ENCODE measurements around the gene N4BP3.

Gene N4BP3

DNA sequence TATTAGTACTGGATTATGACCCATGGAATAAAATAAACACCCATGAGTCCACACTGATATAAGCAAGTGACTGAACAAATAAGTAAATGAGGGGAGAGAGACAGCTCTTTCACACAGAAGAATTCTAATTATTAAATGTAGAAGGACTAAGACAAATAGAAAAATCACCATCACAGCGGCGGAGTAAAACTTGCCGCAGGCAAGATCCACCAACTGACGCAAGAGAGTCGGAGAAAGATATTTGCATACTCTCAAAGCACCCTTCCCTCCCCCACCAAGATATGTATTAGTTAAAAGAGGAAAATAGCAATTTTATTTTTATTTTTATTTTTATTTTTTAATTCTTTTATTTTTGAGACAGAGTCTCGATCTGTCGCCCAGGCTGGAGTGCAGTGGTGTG, 14.6 kb upstream of the N4BP3 start:
- no peak for DNase-seq (ENCODE audit: low read depth in 3 of 3)

DNA sequence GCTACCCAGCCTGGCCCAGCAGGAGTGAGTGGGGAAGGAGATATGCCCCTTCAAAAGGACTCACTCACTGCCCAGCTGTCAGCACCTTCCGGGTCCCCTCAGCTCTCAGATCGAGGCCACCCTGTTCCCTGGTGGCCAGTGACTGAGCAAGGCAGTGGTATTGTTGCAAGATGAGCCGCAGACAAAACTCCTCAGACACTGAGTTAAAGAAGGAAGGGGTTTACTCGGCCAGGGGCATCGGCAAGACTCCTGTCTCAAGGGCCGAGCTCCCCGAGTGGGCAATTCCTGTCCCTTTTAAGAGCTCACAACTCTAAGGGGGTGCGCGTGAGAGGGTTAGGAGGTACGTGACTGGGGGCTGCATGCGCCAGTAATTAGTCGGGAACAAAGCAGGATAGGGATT, 9.7 kb upstream of the N4BP3 start:
- no peak for DNase-seq (ENCODE audit: low read depth in 3 of 3)

DNA sequence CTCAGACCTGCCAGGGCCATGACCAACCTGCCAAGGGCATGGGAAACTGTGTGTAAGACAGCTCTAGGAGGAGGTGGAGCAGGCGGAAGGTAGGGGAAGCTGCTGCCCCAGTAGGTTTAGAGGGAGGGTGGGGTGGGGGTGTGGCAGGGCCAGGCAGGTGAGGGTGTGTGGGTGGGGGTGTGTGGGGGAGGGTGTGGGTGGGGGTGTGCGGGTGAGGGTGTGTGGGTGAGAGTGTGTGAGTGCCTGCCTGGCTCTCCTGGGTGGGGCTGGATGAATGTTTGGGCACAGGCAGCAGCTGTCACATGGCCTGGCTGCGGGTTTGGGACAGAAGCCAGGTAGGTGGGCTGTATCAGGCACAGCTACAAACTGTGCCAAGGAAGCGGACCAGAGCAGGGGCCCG, 8.8 kb upstream of the N4BP3 start:
- DNase-seq (ENCODE audit: low read depth in 3 of 3) = no peak

DNA sequence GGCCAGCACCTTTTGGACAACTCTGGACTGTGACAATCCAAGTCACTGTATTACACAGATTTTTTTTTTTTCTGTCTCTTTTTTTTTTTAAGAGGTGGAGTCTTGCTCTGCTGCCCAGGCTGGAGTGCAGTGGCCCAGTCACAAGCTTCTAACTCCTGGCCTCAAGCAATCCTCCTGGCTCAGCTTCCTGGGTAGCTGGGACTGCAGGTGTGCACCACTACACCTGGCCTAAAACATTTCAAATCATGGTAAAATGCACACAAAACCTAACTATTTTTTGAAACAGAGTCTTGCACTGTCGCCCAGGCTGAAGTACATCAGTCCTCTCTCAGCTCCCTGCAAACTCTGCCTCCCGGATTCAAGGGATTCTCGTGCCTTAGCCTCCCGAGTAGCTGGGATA, 7.2 kb upstream of the N4BP3 start:
- DNase-seq (ENCODE audit: low read depth in 3 of 3) = no peak

DNA sequence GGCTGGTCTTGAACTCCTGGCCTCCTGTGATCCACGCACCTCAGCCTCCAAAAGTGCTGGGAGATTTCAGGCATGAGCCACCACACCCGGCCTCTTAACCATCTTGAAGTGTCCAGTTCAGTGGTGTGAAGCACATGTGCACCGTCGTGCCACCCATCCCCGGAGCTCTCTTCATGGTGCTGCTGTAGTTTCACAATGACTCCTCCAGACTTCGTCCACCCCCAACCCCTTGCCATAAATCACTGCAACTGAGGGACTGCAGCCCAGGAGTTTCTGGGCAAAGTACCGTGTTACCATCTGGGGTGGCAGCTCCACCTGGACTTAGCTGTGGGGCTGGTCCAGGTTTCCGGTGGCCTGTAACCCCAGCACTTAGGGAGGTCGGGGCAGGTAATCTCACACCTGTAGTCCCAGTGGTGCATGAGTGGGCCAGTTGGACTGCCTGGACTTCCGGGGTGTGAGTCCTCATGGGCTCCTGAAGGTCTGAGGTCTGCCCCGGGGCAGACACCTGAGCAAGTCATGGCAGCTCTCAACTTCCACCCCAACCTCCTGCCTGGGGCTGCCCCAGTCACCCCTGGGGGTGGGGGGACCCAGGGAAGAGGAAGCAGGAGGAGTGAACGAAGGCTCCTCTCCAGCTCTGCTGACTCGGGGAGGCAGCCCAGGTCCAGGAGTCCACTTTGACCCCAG, 6.6 kb upstream of the N4BP3 start:
- no peak for DNase-seq (ENCODE audit: low read depth in 3 of 3)

DNA sequence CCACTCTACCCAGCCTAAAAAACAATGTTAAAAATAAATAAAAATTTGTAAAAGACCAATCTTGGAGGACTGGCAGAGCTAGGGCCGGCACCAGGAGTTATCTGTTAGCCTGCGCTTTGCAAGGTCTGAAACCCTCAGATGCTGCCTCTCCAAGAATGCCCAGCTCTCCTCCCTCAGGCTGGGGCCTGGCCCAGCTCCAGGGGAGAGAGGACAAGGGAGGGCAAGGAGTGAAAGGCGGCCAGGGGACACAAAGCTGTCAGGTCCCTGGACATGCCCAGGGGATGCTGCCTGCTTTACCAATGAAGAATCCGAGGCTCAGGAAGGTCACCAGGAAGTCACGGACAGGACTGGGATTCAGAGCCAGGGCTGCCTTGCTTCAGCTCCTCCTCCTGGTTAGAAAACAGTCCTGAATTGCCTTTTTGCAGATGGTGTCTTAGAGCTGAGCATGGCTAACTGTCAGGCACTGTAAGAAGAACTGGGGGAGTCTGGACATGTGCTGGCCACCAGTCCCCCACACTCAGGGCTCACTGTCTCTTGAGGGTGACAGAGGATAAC, 5.5 kb upstream of the N4BP3 start:
- no peak for DNase-seq (ENCODE audit: low read depth in 3 of 3)

DNA sequence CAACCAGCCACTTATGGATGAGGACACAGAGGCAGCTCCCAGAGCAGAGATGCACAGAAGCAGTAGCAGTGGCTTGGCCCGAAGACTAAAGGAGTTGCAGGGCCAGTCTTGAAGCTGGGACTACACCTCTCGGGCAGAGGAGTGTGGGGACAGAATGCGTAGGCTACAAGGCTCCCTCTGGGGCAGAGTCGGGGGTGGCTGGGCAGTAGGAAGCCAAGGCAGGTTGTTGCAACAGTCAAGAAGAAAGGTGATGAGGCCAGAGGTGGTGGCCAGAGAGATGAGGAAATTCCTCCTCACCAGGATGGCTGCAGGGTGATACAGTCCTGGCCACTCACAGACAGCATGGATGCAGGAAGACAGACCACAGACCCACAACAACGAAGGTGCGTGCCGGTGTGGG, 4.9 kb upstream of the N4BP3 start:
- no peak for DNase-seq (ENCODE audit: low read depth in 3 of 3)

DNA sequence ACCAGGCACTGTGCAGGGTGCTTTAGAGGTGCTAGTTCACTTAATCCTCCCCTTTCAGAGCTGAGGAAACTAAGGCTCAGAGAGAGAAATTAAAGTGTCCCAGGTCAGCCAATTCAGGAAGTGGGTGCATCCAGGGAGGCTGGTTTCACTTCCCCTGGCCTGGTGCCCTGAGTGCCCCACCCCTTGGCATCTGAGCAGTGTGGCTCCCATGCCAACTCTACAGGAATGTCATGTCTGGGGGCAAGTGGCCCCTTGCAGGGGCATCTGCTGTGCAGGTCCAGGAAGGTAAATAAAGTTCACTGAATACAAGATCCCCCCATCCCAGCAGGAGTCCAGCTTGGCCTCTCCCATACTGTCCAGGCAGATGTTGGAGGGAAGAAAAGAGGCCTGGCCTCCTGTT, 4.4 kb upstream of the N4BP3 start:
- DNase-seq (ENCODE audit: low read depth in 3 of 3) = no peak

DNA sequence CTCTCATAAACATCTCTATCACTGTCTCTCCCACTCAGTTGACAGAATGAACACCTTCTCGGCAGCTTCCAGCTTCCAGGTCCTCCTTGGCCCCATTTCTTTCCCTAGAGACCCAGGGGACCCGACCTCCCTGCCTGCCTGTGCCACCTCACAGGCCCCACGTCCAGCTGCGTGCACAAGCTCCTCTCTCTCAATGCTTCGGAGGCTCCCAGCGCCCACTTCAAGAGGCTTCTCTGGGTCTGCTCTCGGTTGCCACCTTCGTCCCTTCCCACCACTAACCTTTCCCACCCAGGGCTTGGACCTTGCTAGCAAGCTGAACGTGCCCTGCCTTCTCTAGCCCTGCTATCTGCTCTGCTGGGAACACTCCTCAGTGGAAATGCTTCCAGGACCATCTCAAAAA, 2.8 kb upstream of the N4BP3 start:
- DNase-seq (ENCODE audit: low read depth in 3 of 3) = no peak

DNA sequence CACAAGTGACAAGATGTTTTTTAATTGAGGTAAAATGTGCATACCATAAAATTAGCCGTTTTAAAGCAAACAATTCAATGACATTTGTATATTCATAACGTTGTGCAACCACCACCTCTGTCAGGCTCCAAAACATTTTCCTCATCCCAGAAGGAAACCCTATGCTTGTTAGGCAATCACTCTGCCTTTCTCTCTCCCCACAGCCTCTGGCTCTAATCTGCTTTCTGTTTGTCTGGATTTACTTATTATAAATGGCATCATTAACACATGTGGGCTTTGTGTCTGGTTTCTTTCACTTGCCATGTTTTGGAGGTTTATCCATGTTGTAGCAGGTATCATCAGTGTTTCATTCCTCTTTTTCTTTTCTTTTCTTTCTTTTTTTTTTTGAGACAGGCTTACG, 1.4 kb upstream of the N4BP3 start:
- no peak for DNase-seq (ENCODE audit: low read depth in 3 of 3)

DNA sequence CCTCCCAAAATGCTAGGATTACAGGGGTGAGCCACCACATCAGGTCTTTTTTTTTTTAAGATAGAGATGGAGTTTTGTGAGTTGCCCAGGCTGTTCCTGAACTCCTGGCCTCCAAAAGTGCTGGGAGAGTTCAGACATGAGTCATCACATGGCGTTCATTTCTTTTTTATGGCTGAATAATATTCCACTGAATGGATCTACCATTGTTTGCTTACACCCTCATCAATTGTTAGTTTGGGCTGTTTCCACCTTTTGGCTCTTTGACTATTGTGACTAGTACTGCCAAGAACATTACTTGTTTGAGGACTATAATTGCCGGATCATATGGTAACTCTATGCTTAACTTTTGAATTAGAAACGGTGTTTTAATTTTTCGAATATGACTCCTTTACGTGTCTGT, 787 bp upstream of the N4BP3 start:
- DNase-seq (ENCODE audit: low read depth in 3 of 3) = no peak

DNA sequence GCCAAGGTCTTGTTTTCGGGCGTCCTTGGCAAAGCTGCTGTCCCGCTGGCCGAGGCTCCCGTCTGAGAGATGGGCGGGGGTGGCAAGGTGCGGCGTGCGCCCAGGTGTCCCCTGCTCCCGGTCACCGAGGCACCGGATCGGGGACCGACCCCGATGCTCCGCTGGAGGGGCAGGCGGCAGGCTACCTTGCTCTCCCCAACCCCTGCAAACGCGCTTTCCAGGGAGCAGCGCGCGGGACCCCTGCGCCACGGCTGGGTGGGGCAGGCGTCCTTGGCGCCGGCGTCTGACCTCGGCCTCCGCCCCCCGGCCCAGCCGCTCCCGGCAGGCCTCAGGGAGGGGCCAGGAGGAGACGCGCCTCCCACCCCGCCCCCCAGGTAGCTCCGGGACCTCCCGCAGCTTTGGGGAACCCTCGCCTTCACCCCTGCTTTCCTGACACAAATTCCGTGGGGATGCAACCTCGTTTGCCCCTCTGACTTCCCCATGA, 551 bp downstream of the N4BP3 start:
- DNase-seq (ENCODE audit: low read depth in 3 of 3) = peak in 1 of 3 experiments; percentile 25

DNA sequence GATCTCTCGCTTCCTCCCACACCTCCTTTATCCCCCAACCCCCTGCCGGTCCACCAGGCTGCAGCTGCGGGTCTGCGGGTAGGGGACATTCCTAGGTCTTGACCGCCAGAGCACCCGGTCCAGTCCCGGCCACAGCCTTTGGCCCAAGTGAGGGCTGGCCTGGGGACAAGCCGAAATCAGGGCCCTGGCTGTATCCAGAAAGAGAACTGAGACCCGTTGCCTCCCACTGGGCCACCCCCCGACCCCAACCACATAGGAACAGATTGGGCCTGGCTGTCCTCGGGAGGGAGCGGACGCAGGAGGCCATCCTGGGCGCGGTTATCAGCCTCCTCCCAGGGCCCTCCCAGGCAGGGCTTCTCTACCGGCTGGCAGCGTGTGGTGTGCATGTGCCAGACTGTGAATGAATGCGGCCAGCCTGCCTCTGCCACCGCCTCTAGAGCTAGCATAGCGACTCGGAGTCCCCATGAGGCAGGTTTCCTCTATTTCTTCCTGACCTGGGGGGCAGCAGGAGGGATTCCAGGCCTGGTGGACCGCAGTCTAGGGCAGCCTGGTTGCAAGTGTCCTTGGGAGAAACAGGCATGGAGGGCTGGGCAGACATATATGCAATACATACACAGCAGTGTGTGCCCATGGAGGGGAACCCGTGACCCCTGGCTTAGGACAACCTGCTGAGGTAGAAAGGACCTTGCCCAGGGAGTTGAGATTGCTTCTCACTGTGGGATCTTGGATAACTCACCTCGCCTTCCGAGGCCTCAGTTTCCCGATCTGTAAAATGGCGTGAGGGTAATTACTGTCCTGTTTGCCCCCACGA, 1.2 kb downstream of the N4BP3 start:
- DNase-seq (ENCODE audit: low read depth in 3 of 3) = peak in 1 of 3 experiments; percentile 32

DNA sequence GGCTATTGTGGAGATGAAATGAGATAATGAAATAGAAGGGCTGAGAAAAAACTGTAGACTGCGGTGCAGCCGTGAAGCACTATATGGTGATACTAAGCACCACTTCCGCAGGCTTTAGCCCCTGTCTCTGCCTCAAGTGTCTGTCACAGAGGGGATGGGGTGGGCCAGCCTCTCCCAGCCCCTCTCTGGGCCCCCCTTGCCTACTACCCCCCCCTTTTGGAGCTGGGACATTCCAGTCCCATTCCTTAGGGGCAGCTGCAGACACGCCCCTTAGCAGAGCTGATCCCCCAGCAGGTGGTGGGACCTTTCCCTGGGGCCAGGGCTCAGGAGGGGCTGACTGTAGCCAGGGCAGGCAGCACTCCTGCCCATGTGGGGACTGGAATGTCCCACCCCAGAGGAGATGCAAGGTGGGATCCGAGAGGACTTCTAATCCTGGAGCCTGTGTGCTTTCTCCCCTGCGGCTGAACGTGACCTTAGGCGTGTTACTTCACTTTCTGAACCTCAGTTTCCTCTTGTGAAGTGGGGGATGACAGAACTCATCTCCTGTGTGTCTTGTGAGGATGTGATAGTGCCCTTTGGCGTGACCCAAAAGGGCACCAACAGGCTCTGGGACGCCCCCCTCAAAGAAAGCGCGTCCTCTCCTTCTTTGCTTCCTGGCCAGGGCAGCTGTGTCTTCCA, 1.9 kb downstream of the N4BP3 start:
- DNase-seq (ENCODE audit: low read depth in 3 of 3) = no peak

DNA sequence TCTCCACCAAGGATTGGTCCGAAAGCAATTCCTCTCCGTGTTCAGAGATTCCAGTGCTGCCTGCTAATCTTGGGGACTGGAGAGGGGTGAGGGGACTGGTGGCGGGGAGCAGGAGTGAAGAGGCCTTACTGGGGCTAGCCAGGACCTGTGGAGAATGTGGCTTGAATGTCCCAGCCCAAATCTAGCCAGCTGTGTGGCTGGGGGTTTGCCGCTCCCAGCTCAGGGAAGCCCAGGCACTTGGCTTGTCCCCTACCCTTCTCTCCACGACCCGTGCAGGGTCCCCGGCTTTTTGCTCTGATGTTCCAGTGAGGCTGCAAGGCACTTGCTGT, 2.4 kb downstream of the N4BP3 start:
- no peak for DNase-seq (ENCODE audit: low read depth in 3 of 3)

DNA sequence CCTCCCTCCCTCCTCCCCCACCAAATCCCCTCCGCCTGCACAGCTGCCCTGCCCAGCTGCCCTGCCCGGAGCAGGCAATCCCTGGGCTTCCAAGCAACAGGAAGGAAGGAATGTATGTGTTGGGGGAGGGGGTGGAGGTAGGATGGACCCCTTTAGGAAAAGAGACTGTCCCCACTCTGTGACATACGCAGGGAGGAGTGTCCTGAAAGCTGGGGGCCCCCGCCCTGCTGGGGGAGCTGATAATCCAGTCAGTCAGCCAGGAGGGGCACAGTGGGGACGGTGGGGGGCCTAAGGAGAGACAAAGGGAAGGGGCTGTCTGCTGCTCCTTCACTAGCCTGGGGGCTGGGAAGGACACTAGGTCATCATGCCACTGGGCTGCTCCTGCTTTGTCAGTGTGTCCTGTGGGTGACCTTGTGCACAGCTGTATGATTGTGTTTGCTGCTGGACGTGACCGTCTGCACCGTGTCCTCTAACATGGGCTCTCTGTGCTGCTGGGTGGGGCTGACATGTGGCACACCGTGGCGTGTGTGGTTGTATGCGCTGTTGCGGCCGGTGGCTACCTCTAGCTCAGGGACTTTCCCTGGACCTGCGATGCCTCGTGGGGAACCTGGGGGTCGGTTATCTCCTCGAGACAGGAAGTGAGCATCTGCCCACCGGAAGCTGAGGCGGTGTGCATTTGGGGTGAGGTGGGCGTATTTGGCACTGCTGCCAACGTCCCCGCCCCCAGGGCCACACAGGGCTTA, 3.0 kb downstream of the N4BP3 start:
- peak in 1 of 3 experiments; percentile 59 for DNase-seq (ENCODE audit: low read depth in 3 of 3)

DNA sequence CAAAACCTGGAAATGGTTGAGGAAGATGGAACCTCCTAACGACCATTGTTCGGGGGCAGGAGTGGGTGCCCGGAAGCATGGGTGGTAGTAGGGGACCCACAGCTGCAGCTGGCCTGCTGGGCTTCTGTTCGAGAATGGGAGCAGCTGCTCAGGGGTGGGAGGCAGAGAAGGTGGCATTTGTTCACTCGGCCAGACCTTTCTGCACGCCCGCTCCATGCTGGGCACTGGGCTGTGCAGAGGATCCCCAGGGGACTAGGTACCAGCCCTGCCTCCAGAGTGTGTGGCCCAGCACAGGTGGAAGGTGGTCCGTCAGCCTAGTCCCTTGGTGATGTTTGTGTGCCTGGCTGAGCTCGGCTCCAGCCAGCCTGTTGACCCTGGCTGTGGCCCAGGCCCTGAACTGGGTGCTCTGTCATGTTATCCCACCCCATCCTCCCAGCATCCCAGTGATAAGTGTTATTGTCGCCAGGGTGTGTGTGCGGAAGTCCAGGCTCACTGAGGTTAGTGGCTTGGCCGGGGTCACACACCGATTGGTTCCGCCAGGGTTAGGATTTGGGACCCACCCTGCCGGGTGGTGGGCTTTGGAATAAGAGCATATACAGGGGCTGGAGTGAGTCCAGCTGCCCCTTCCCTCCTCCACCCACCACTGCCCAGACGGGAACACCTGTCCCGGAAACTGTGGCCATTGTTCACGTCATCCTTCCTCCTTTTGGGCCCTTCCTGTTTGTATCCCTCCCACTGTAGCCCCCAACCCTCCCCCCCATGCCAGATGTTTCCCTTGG, 4.8 kb downstream of the N4BP3 start:
- no peak for DNase-seq (ENCODE audit: low read depth in 3 of 3)

DNA sequence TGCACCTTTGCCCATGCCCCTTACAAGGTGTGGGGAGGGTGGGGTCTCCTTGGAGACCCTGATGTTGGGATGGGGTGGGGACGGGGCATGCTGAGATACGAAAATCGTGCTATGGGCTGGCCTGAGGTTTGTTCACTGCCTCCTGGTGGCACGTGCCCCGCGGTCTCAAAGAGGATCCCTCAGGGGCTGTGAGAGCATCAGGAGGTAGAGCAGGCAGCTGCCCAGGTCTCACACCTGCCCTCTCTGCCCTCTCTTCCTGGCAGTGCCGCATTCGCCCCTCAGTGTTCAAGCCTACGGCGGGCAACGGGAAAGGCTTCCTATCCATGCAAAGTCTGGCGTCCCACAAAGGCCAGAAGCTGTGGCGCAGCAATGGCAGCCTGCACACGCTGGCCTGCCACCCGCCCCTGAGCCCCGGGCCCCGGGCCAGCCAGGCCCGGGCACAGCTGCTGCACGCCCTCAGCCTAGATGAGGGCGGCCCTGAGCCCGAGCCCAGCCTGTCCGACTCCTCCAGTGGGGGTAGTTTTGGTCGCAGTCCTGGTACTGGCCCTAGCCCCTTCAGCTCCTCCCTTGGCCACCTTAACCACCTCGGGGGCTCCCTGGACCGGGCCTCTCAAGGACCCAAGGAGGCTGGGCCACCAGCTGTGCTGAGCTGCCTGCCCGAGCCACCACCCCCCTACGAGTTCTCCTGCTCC, 6.7 kb downstream of the N4BP3 start:
- DNase-seq (ENCODE audit: low read depth in 3 of 3) = no peak

DNA sequence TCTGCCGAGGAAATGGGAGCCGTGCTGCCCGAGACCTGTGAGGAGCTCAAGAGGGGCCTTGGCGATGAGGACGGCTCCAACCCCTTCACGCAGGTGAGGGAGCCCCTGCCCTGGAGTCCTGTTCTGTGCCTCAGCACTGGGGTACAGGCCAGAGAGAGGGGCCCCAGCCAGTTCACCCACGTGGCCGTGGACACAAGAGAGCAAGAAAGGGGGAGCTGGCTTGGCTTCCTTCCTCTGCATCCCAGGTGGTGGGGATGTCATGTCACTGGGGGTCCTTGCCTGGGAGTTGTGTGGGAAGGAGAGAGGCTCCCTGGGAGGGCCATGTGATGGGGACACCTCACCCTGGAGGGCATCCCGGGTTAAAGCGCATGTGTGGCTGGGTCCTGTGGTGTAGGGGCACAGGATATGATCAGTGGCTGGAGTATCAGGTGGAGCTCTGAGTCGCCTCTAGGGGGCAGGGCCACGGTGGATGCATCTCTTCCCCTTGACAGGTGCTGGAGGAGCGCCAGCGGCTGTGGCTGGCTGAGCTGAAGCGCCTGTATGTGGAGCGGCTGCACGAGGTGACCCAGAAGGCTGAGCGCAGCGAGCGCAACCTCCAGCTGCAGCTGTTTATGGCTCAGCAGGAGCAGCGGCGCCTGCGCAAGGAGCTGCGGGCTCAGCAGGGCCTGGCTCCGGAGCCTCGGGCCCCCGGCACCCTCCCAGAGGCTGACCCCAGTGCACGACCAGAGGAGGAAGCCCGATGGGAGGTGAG, 7.5 kb downstream of the N4BP3 start:
- DNase-seq (ENCODE audit: low read depth in 3 of 3) = peak; percentile 54 to 82 (median 61)

Data from stimulated activated CD4-positive, alpha-beta T cell treated with anti-CD3 and anti-CD28 coated beads, TNF-alpha, amount 100 ng/mL, for 24 hours (primary cell).